SHP77 (cell line): ENCODE data around the gene SFXN4.
"Not testable (repeated sequence)": the region's sequence is repeated elsewhere in the genome, so short reads cannot be mapped to it uniquely, and the experiment has no call there.

Source experiments
- DNase-seq, 2 experiments: peaks; one replicate each; lab custom pipeline; 2025; lab: John Stamatoyannopoulos, UW

Gene SFXN4

DNA sequence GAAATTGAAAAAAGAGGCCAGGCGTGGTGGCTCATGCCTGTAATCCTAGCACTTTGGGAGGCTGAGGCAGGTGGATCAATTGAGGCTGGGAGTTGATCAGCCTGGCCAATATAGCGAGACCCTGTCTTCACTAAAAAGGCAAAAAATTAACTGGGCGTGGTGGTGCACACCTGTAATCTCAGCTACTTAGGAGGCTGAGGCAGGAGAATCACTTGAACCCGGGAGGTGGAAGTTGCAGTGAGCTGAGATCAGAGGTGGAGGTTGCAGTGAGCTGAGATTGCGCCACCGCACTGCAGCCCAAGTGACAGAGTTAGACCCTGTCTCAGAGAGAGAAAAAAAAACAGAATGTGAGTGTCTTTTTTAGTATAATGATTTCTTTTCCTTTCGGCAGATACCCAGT is 59.6 kb downstream of the SFXN4 start:
- DNase-seq: not testable (repeated sequence)

DNA sequence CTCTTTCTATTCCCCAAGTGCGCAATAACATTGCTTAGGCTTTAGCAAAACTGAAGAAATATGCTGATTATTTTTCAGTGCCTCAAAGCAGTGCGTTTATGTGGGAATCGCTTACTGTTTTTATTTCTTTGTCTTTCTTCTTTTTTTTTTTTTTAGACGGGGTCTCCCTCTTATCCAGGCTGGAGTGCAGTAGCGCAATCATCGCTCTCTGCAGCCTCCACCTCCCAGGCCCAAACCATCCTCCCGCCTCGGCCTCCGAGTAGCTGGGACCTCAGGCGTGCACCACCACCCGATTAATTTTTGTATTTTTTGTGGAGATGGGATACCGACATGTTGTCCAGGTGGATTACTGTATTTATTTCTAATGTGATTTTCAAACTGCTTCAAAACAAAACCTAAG is 60.4 kb downstream of the SFXN4 start:
- DNase-seq: no peak

DNA sequence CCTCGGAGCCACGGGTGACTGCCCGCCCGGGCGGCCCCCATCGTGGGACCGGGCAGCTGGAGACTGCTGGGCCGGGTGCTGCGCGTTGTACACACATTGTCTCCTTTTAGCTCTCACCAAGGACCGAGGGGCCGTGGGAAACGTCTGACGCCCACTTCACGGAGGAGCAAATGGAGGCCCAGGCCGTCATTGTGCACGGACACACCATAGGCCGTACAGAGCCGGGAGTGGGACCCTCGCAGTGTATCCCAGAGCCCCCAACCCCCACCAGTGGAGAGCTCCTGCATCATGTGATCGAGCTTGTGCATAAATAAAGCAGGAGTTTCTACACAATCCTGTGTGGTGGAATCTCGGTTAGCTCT is 60.9 kb downstream of the SFXN4 start:
- peak in 1 of 2 experiments; percentile 15 for DNase-seq

DNA sequence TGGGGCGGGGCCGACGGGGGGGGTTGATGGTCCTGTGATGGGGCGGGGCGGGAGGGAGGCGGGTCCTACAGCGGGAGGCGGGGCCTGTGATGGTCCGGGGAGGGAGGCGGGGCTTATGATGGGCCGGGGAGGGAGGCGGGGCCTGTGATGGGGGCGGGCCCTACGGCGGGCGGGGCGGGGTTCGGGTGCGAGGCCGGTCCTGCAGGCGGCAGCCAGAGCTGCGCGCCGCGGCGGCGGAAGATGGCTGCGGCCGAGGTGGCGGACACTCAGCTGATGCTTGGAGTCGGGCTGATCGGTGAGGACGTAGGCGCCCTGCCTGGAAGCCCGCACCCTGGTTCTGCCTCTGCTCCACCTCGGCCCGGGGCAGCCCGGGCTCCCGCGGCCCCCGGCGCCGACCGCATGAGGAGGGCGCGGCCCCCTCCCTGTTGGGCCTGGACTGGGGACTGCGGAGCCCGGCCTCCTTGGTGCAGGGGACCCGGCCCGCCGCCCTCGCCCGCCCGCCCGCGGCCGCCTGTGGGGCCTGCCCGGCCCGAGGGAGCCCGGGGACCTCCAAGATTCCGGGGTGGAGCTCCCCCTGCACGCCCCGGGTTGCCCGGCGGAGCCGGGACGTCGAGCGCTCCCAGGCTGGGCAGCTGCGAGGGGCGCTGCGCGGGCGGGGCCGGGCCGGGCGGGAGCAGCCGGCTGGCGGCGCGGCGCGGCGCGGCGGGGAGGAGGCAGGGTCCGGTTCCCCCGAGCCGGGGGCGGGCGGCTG is 61.4 kb downstream of the SFXN4 start, which contains the start of gene DENND10:
Gene DENND10 (plus strand): TSS at position 211 of the 751 bp plus-strand sequence. CDS start 30 bp downstream, at position 241.
- peak in 1 of 2 experiments; percentile 63 for DNase-seq

DNA sequence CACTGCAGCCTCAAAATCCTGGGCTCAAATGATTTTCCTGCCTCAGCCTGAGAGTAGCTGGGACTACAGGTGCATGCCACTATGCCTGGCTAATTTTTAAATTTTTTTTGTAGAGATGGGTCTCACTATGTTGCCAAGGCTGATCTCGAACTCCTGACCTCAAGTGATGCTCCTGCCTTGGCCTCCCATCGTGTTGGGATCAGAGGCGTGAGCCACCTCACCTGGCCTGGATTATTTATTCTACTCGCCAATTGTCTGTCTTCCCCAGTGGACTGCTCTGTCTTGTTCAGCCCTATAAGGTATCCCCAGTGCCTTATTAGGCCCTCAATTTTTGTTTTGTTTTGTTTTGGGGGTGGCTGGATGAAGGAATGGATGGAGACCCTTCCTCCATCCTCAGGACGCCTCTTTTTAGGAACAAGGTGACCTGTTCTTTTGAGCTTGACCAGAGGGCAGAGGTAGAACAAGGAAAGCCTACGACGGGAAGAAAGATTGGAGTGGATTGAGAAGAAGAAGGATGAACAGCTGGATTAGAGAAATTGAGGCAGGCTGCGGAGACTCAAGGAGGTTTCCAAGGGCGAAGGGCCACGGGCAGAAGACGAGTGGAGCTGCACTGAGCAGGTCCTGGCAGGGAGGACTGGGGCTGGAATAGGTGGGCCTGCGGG is 62.1 kb downstream of the SFXN4 start:
- DNase-seq: peak in 1 of 2 experiments; percentile 28

DNA sequence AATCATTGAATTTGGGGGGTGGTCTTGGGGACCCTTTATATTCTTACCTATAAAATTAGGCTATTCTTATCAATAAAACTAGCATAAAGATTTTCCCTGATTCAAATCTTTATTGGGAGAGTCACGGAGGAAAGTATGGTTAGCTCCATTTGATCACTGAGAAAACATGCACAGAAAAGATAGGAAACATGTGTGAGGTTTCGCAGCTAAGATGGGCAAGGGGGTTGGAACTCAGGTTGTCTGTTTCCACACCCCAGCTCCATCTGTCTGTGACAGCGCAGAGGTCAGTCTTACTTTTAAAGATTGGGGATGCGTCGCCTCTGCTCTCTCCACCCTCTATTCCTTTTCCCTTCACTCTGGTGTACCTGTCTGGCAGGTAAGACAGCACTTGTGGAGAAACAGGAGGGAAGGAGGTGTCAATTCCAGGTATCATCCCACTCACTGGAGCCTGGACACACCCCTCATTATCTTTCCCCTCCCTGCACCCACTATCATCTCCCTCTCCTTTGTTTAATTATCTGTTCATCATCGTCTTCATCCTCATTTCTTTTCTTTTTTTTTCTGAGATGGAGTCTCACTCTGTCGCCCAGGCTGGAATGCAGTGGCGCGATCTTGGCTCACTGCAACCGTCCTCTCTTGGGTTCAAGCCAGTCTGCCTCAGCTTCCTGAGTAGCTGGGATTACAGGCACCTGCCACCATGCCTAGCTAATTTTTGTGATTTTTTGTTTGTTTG is 64.0 kb downstream of the SFXN4 start:
- no peak for DNase-seq

DNA sequence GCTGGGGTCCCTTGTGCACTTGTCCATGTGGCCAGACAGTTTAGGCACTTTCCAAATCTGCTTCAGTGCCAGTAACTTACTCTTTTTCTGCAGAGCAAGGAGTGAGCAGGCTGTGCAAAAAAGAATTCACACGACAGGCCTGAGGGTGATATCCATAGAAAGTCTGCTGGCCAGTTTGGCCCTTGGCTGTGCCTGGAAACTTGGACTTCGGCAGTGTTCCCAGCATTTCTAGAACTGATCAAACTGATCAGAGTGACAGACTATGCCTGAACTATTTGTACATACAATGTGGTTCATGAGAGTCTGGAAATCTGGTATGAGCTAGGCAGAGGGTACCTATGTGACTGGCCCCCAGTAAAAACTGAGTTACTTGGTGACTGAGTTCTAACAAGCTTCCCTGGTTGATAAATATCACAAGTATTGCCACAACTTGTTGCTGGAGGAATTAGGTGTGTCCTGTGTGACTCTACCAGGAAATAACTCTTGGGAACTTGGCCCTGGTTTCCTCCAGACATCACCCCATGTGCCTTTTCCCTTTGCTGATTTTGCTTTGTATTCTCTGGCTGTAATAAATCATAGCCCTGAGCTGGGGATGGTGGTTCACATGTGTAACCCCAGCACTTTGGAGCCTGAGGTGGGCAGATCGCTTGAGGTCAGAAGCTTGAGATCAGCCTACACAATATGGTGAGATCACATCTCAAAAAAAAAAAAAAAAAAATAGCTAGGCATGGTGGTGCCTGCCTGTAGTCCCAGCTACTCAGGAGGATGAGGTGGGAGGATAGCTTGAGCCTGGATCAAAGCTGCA is 64.9 kb downstream of the SFXN4 start:
- DNase-seq: no peak

DNA sequence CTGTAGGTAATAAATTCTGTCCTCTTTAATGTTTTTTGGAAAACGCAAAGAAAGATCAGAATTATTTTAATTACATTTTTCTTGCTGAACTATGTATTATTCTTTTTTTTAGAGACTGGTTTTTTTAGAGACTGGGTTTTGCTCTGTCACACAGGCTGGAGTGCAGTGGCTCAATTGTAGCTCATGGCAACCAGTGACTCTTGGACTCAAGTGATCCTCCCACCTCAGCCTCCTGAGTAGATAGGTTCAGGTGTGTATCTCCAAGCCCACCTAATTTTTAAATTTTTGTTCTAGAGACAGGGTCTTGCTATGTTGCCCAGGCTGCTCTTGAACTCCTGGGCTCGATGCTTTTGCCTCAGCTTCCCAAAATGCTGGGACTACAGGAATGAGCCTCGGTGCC is 66.9 kb downstream of the SFXN4 start:
- DNase-seq: no peak

DNA sequence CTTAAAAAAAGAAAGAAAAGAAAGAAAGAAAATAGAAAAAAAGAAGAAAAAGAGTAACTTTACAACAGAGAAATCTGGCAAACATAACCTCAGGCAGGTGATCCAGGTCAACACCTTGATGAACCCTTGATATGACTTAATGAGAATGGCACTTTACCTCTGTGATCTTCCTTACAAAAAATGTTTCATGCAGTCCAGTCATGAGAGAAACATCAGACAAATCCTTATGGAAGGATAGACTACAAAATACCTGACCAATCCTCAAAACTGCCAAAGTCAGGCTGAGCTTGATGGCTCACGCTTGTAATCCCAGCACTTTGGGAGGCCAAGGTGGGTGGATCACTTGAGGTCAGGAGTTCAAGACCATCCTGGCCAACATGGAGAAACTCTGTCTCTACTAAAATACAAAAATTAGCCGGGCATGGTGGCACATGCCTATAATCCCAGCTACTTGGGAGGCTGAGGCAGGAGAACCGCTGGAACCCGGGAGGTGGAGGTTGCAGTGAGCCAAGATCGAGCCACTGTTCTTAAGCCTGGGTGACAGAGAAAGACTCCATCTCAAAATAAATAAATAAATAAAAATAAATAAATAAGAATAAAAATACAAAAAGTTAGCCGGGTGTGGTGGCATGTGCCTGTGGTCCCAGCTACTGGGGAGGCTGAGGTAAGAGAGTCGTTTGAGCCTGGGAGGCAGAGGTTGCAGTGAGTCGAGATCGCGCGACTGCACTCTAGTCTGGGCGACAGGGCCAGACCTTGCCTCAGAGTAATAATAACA is 68.7 kb downstream of the SFXN4 start:
- not testable (repeated sequence) for DNase-seq

DNA sequence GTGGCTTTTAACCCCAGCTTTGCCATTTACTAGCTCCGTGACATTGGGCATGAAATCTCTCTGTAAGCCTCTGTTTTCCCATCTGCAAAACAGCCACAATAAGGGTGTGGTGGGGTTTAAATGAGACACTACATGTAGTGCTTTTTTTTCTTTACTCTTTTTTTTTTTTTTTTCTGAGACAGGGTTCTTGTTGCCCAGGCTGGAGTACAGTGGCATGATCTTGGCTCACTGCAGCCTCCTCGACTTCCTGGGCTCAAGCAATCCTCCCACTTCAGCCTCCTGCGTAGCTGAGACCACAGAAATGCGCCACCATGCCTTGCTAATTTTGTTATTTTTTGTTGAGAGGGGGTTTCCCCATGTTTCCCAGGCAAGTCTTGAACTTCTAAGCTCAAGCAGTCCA is 69.9 kb downstream of the SFXN4 start:
- no peak for DNase-seq

DNA sequence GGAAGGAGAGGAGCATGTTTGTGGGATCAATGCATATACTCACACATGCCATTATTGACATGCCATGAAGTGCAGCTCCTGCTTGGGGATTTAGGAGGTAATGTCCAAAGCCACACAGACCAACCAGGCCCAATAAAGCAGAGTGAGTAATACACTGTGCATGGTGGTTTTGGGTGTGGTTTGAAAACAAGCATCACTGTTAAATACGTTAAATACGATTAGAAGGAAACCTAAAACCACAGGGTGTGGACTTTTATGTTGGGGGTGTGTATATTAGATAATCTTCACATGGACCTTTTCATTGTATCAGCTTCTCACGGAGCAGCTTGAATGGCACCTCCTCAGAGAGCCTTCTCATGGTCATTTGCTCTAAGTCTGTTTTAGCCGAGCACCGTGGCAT is 74.5 kb downstream of the SFXN4 start:
- DNase-seq: no peak
